ENCODE results near the gene FAM110A.
"Not testable (repeated sequence)": the region's sequence is repeated elsewhere in the genome, so short reads cannot be mapped to it uniquely, and the experiment has no call there.

FAM110A gene

GRCh38 chr20:845226-845868 is 11.8 kb downstream of the FAM110A start:
- DNase-seq, result no peak

DNA sequence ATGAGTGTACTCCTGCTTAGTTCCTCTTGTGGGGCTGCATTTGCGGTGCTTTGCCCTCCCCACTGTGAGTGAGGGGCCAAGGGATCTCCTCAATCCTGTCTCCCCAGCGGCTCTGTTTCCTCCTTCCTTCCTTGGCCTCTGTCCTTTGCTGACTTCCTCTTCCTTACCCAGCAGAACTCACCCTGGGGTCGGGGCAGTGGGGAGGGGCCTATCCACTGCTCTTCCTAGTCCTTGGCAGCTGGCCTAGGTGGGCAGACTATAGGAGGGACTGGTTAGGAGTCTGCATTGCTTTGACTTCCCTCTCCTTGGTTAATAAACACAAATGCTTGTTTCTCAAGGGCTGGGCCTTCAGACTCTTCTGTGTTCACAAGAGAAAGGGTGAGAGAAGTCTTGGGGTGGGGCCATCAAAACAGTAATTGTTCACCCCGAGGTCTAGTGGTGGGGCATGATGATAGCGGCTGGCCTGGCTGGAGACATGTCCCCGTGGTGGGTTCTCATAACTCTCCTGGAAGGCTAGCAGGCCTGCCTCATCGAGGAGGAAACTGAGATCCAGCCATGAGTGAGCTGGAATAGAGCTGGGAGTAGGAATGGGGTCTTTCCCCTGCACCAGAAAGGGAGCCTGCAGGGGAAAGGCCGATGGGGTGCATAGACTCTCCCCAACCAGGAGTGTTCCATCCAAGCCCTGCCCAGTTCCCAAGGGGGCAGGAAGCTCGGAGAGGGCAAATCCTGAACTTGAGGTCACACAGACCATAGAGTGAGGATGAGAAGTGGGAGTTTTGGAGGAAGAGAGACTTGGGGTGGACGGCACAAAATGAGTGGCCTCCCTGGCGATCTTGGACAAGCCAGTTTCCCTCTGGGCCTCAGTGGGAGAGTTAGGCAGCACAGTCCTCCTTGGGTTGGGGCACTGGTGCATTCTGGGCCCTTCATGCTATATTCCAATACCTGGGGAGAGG is 12.7 kb downstream of the FAM110A start:
- no peak for DNase-seq

- peak; percentile 51 for DNase-seq
Measured at GRCh38 chr20:846894-847278, 13.4 kb downstream of the FAM110A start.

GRCh38 chr20:848193-848592 is 14.7 kb downstream of the FAM110A start:
- no peak for DNase-seq

GRCh38 chr20:848731-849130 is 15.2 kb downstream of the FAM110A start:
- not testable (repeated sequence) for DNase-seq

DNA sequence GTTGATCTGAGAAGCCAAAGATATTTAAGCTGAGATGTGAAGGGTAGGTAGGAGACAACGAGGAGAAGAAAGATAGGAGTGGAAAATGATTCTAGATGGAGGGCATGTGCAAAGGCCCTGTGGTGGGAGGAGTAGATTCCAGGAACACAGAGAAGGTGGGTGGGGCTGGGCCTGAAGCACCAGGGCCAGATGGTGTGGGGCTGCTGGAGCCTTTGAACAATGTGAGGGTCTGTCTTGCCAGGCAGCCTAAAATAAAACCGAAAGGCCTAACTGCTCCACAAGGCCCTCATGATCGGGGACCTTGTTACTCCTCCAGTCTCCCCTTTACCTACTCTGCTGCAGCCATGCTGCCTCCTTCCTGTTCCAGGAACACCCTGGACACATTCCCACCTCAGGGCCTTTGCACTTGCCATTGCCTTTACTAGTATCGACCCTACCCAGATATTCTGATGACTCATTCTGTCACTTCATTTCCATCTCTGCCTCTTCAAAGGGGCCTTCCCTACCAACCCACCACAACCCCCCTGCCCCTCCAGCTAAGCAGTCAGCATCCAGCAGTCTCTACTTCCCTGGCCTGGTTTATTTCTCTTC is 20.0 kb downstream of the FAM110A start:
- no peak for DNase-seq

GRCh38 chr20:854601-855000 is 21.1 kb downstream of the FAM110A start:
- DNase-seq, result no peak

DNA sequence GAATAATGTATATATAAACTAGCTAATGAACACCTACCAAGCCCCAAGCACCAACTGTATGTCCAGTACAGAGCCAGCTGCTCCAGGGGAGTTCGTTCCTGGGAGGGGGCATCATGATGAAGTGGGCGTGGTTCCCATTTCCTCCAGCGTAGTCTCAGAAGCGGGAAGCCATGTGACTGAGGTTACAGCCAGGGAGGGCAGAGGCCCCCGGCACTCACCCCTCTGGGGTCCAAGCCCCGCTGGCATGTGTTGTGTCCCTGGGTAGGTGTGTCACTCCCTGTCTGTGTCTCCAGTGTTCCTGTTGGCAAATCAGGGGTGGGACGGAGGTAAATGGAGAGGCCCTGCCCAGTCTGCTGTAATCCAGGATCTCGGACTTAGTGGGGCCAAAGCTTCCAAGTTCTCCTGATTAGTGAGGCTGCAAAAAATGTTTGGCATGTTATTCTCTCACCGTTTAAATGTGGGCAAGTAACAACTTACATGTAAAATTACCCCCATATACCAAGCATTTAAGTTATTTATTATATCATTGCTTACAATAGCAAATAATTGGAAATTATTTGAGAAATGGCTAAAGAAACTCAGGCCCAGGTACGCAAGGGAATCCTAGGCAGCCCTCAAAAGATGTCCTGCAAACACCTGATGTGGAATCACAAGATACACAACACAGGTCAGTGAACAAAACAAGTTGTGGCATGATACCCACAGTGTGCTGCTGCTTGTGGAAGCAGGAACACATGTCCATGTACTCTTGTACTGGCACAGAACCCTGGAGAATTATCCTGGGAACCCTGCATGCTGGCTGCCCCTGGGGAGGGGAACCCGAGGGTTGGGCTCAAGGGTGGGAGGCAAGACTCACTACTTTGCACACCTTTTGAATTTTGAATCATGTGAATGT is 22.2 kb downstream of the FAM110A start:
- DNase-seq, result no peak

DNA sequence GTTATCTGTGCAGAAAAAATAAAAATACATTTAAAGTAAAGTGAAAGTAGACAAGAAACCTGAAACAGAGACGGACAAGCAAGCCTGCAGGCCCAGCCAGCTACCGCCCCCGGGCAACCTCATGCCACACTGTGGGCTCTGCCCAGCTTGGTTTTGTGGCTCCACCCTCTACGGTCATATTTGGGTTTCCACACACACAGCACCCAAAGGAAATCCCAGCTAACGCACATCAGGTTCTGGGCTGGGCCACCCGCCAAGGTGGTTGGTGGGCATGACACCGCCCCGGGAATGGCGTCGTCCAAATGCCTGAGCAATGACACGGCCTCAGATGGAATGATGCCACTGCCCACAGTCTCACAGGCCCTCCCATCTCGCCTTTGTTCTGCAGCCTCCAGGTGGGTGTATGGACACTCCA is 22.9 kb downstream of the FAM110A start:
- peak; percentile 62 for DNase-seq

GRCh38 chr20:858011-858410 is 24.5 kb downstream of the FAM110A start:
- no peak for DNase-seq

DNA sequence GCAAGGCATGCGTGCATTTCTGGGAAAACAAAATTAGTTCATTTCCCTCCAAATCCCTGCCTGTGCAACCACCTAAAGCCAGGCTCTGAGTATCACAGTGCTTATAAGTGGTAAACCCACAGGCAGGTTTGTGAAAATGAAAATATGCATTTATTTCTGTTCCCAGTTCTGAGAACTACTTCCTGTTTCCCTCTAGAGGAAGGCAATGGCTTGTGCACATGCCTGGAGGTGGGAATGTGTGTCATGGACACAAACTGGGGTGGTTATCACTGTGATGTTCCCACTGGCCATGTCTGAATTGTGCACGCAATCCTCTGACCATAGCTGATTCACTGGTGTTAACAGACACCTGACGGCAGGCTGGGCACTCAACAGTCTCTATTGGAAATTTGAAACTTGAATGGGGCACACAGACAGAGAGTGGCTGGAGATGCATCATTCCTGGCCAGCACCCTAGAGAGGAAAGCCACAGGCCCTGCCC is 26.3 kb downstream of the FAM110A start:
- peak; percentile 80 for DNase-seq

- DNase-seq, result no peak
Measured at GRCh38 chr20:860891-861290, 27.4 kb downstream of the FAM110A start.

GRCh38 chr20:865440-865839 is 31.9 kb downstream of the FAM110A start:
- no peak for DNase-seq

DNA sequence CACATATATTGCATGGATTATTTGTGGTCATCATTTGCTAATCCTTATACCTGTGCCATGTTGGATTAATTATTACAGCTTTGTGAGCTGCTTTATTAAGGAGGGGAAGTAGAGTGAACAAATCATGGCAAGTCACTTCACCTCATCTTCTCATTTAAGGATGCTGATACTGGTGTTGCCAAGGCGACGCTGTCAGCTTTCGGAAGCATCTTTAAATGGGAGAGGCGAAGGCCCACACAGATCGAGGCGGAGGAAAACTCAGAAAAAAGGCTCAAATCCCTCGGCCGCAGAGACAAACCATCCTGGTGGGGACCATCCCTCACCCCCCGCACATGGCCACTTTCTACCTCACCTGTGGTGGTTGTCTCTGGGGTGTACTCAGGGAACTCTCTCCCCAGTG is 34.8 kb downstream of the FAM110A start:
- no peak for DNase-seq

DNA sequence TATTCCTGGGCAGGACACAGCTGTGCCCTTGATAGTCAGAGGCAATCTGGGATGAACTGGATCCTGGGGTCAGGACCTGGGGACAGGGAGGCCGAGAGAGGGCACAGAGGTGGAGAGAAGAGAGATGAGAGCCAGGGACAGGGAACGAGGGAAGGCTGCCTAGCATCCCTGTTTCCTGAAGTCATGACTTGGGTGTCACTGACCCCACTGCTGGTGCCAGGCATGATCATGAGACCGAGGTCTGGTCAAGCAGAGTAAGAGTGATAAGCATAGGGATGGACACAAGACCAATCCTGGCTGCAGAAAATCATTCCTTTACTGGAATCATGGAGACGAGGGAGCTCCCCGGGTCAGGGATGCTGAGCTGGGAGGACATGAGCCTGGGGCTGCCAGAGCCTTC is 36.1 kb downstream of the FAM110A start:
- no peak for DNase-seq

- no peak for DNase-seq
Measured at GRCh38 chr20:870758-871157, 37.2 kb downstream of the FAM110A start.

- DNase-seq, result no peak
Measured at GRCh38 chr20:871436-871835, 37.9 kb downstream of the FAM110A start.

DNA sequence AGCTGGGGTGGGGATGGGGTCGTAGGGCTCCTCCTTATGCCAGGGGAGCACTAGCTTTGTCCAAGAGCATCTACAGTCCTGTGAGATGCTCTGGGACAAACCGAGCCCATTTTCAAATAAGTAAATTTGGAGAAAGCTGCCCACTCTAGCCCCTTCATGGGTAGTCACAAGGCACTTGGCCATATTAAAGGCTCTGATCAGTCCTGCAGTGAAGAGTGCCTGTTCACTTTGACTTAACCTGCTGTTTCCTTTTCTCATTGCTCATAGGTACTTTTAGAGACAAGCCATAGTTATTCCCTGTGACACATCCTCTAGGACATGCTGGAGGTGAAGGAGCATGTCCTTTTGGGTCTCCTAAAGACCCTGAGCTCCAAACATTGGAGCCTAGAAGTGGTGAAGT is 38.4 kb downstream of the FAM110A start:
- DNase-seq, result no peak

GRCh38 chr20:872855-873520 is 39.5 kb downstream of the FAM110A start:
- no peak for DNase-seq

- DNase-seq, result no peak
Measured at GRCh38 chr20:873875-874607, 40.5 kb downstream of the FAM110A start.

- DNase-seq, result no peak
Measured at GRCh38 chr20:875115-875514, 41.6 kb downstream of the FAM110A start.
